ENCODE results near the gene SCAMP3. TPM values are rescaled to one million over a fixed set of nuclear protein-coding genes. Genes with fewer than 3 reads are reported as not detected.
"Not testable (repeated sequence)": the region's sequence is repeated elsewhere in the genome, so short reads cannot be mapped to it uniquely, and the experiment has no call there.

Gene SCAMP3
- total RNA-seq, 4 donors from 2014 or later: 10.0 to 44.4 (median 29.2) TPM

- Histone ChIP-seq H3K4me1 (peaks cover 0 to 13% of the 10 kb centered on the region in 2 donors), H3K4me3 (no peak overlapping the region), H3K36me3 (no peaks in the 10 kb centered on the region), H3K9me3 (no peaks in the 10 kb centered on the region), H3K27ac (peak overlapping the region; percentile 26 to 31), H3K27me3 (no peaks in the 10 kb centered on the region)
- peak; percentile 89 to 91 for DNase-seq
- TF ChIP-seq POLR2A (IDR thresholded peaks at IDR 0.05) (no peak), CTCF (IDR thresholded peaks at IDR 0.05) (peak; percentile 99 to 100 (median 99))
- intact Hi-C loops (cut with DNase I; ENCODE audit: low total_unique reads): no loop called here
Measured at GRCh38 chr1:155250633-155251449, 11.3 kb downstream of the SCAMP3 start.

- H3K4me3 ChIP-seq: no peak overlapping the region
- no peaks in the 10 kb centered on the region for H3K36me3 ChIP-seq
- DNase-seq: no peak
- H3K4me1 ChIP-seq: peaks cover 0 to 12% of the 10 kb centered on the region in 2 donors
- H3K9me3 ChIP-seq: no peaks in the 10 kb centered on the region
- no peaks in the 10 kb centered on the region for H3K27me3 ChIP-seq
- intact Hi-C loops (cut with DNase I; ENCODE audit: low total_unique reads): no loop called here
- H3K27ac ChIP-seq: peak overlapping the region; percentile 5 to 26
- TF ChIP-seq POLR2A (IDR thresholded peaks at IDR 0.05): no peak
- no peak for TF ChIP-seq CTCF (IDR thresholded peaks at IDR 0.05)
Measured at GRCh38 chr1:155250246-155250632, 11.9 kb downstream of the SCAMP3 start.

- intact Hi-C loops (cut with DNase I; ENCODE audit: low total_unique reads): no loop called here
- no peak overlapping the region for H3K27ac ChIP-seq
- TF ChIP-seq CTCF (IDR thresholded peaks at IDR 0.05) (no peak), POLR2A (IDR thresholded peaks at IDR 0.05) (no peak)
- no peak overlapping the region for H3K4me3 ChIP-seq
- DNase-seq: no peak
- H3K27me3 ChIP-seq: peaks cover 0 to 3% of the 10 kb centered on the region in 2 donors
- H3K4me1 ChIP-seq: peaks cover 0 to 6% of the 10 kb centered on the region in 2 donors
- H3K9me3 ChIP-seq: no peaks in the 10 kb centered on the region
- H3K36me3 ChIP-seq: no peaks in the 10 kb centered on the region
Measured at GRCh38 chr1:155247667-155248553, 14.2 kb downstream of the SCAMP3 start.

GRCh38 chr1:155246796-155247195 is 15.4 kb downstream of the SCAMP3 start:
- H3K36me3 ChIP-seq; H3K4me1 ChIP-seq; H3K27ac ChIP-seq; H3K4me3 ChIP-seq; DNase-seq; intact Hi-C loops (cut with DNase I; ENCODE audit: low total_unique reads); H3K27me3 ChIP-seq; H3K9me3 ChIP-seq: not testable (repeated sequence)

GRCh38 chr1:155245163-155245524 is 17.0 kb downstream of the SCAMP3 start:
- peak overlapping the region; percentile 93 to 94 for H3K27ac ChIP-seq
- no peak for DNase-seq
- TF ChIP-seq POLR2A (IDR thresholded peaks at IDR 0.05) (no peak), CTCF (IDR thresholded peaks at IDR 0.05) (no peak)
- H3K9me3 ChIP-seq: no peaks in the 10 kb centered on the region
- intact Hi-C loops (cut with DNase I; ENCODE audit: low total_unique reads): no loop called here
- H3K36me3 ChIP-seq: no peaks in the 10 kb centered on the region
- peaks cover 0 to 4% of the 10 kb centered on the region in 2 donors for H3K4me1 ChIP-seq
- H3K27me3 ChIP-seq: peaks cover 0 to 3% of the 10 kb centered on the region in 2 donors
- peak overlapping the region; percentile 47 to 51 for H3K4me3 ChIP-seq

All from uterus (tissue), 4 donors.